ENCODE data around the gene ACACA.

The ACACA gene

DNA sequence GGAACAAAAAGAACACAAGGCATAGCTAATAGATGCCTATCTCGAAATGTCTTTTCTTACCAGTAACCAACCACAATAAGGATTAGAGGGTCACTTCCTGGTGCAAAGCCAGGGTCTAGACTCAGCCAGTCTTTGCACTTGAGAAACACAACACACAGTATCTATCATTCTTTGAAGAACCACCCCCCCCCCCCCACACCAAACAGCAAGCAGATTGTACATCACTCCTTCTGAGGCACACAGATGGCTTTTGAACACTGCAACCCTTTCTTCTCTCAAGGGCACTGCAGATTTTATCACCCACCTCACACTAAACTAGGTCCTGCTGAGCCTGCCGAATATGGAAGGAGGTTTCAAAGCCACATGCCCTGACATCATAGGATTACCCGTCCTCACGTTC is 312.2 kb downstream of the ACACA start:
- Histone ChIP-seq H3K4me3 (ENCODE audit: low read depth, low read length) (no peak overlapping the region), H3K36me3 (ENCODE audit: control insufficient read depth in 2 of 2, insufficient read depth in 1 of 2, low read length in 2 of 2) (peaks cover 20 to 54% of the 10 kb centered on the region in 2 experiments), H3K4me1 (ENCODE audit: control insufficient read depth, insufficient read depth, low read length) (no peaks in the 10 kb centered on the region), H3K9me3 (ENCODE audit: control insufficient read depth, insufficient read depth, low read depth, low read length) (no peaks in the 10 kb centered on the region), H3K27ac (ENCODE audit: extremely low read depth, low read depth, low read length) (no peak overlapping the region)
- ChIA-PET POLR2A (interaction anchor here (0.8 kb wide), 1 partner anchor 13 kb away, joined by 11 read pairs; no protein-coding TSS in a partner anchor), CTCF (no interaction called here)
- no peak for TF ChIP-seq ZNF585B (tag by site-specific recombination; IDR thresholded peaks at IDR 0.05)
- TF ChIP-seq ZNF558 (tag by site-specific recombination; IDR thresholded peaks at IDR 0.05) = no peak
- TF ChIP-seq ZNF600 (tag by site-specific recombination; IDR thresholded peaks at IDR 0.05) = no peak
- TF ChIP-seq ZNF514 (tag by site-specific recombination; IDR thresholded peaks at IDR 0.05) = no peak
- TF ChIP-seq, protein P1, sequence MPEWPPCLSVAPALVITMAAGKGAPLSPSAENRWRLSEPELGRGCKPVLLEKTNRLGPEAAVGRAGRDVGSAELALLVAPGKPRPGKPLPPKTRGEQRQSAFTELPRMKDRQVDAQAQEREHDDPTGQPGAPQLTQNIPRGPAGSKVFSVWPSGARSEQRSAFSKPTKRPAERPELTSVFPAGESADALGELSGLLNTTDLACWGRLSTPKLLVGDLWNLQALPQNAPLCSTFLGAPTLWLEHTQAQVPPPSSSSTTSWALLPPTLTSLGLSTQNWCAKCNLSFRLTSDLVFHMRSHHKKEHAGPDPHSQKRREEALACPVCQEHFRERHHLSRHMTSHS (tag by site-specific recombination; IDR thresholded peaks at IDR 0.05) = no peak

GRCh38 chr17:37092701-37093100 is 313.9 kb downstream of the ACACA start:
- ChIA-PET POLR2A (no interaction called here), CTCF (no interaction called here)
- TF ChIP-seq ZNF433 (tag by site-specific recombination; IDR thresholded peaks at IDR 0.05; ENCODE audit: low read depth) (no peak), ZNF747 (tag by site-specific recombination; IDR thresholded peaks at IDR 0.05) (no peak), ZNF626 (tag by site-specific recombination; IDR thresholded peaks at IDR 0.05) (no peak), ZNF580 (tag by site-specific recombination; IDR thresholded peaks at IDR 0.05) (no peak), ZNF121 (tag by site-specific recombination; IDR thresholded peaks at IDR 0.05) (no peak)
- TF ChIP-seq, protein P2, sequence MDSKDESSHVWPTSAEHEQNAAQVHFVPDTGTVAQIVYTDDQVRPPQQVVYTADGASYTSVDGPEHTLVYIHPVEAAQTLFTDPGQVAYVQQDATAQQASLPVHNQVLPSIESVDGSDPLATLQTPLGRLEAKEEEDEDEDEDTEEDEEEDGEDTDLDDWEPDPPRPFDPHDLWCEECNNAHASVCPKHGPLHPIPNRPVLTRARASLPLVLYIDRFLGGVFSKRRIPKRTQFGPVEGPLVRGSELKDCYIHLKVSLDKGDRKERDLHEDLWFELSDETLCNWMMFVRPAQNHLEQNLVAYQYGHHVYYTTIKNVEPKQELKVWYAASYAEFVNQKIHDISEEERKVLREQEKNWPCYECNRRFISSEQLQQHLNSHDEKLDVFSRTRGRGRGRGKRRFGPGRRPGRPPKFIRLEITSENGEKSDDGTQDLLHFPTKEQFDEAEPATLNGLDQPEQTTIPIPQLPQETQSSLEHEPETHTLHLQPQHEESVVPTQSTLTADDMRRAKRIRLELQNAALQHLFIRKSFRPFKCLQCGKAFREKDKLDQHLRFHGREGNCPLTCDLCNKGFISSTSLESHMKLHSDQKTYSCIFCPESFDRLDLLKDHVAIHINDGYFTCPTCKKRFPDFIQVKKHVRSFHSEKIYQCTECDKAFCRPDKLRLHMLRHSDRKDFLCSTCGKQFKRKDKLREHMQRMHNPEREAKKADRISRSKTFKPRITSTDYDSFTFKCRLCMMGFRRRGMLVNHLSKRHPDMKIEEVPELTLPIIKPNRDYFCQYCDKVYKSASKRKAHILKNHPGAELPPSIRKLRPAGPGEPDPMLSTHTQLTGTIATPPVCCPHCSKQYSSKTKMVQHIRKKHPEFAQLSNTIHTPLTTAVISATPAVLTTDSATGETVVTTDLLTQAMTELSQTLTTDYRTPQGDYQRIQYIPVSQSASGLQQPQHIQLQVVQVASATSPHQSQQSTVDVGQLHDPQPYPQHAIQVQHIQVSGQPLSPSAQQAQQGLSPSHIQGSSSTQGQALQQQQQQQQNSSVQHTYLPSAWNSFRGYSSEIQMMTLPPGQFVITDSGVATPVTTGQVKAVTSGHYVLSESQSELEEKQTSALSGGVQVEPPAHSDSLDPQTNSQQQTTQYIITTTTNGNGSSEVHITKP (tag by site-specific recombination; IDR thresholded peaks at IDR 0.05) = peak; percentile 91
- Histone ChIP-seq H3K4me3 (ENCODE audit: low read depth, low read length) (no peak overlapping the region), H3K27ac (ENCODE audit: extremely low read depth, low read depth, low read length) (no peak overlapping the region; the same call in 1 of the 2 replicates), H3K4me1 (ENCODE audit: control insufficient read depth, insufficient read depth, low read length) (no peaks in the 10 kb centered on the region), H3K36me3 (ENCODE audit: control insufficient read depth in 2 of 2, insufficient read depth in 1 of 2, low read length in 2 of 2) (peaks cover 15 to 59% of the 10 kb centered on the region in 2 experiments), H3K9me3 (ENCODE audit: control insufficient read depth, insufficient read depth, low read depth, low read length) (no peaks in the 10 kb centered on the region)

DNA sequence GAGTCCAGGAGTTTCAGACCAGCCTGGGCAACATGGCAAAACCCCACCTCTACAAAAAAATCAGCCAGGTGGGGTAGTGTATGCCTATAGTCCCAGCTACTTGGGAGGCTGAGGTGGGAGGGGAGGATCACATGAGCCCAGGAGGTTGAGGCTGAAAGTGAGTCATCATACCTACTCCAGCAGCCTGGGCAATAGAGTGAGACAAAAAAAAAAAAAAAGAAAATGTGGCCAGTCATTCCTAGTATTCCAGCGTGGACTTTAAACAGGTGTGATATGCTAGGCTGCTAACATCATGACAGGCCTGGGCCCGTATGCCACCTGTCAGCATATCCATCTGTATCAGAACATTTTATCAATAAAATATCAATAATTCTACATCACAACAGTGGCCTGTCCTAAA is 314.6 kb downstream of the ACACA start:
- H3K9me3 ChIP-seq (ENCODE audit: control insufficient read depth, insufficient read depth, low read depth, low read length) = no peaks in the 10 kb centered on the region
- H3K27ac ChIP-seq (ENCODE audit: extremely low read depth, low read depth, low read length) = no peak overlapping the region
- CTCF ChIA-PET = no interaction called here
- peaks cover 14 to 59% of the 10 kb centered on the region in 2 experiments for H3K36me3 ChIP-seq (ENCODE audit: control insufficient read depth in 2 of 2, insufficient read depth in 1 of 2, low read length in 2 of 2)
- POLR2A ChIA-PET = no interaction called here
- TF ChIP-seq SCRT2 (tag by site-specific recombination; IDR thresholded peaks at IDR 0.05) (no peak), ZNF629 (tag by site-specific recombination; IDR thresholded peaks at IDR 0.05) (peak; percentile 32; the same call in 1 of the 2 replicates), KLF8 (tag by site-specific recombination; IDR thresholded peaks at IDR 0.05) (0 out of 2 replicates have a peak, but pooled peaks have one; percentile 20), WT1 (tag by site-specific recombination; IDR thresholded peaks at IDR 0.05) (0 out of 2 replicates have a peak, but pooled peaks have one; percentile 41), SCRT1 (tag by site-specific recombination; IDR thresholded peaks at IDR 0.05; ENCODE audit: borderline replicate concordance) (0 out of 2 replicates have a peak, but pooled peaks have one; percentile 13), ZNF335 (tag by site-specific recombination; conservative IDR thresholded peaks at IDR 0.05) (no peak), ZBTB7A (tag by site-specific recombination; IDR thresholded peaks at IDR 0.05; ENCODE audit: low read depth) (no peak), GLIS1 (tag by site-specific recombination; IDR thresholded peaks at IDR 0.05) (peak; percentile 93), PATZ1 (tag by site-specific recombination; IDR thresholded peaks at IDR 0.05) (no peak), ZNF585B (tag by site-specific recombination; IDR thresholded peaks at IDR 0.05) (no peak), ZNF112 (tag by site-specific recombination; IDR thresholded peaks at IDR 0.05) (no peak)
- TF ChIP-seq, protein P1 (tag by site-specific recombination; IDR thresholded peaks at IDR 0.05) = no peak
- TF ChIP-seq, protein P3, sequence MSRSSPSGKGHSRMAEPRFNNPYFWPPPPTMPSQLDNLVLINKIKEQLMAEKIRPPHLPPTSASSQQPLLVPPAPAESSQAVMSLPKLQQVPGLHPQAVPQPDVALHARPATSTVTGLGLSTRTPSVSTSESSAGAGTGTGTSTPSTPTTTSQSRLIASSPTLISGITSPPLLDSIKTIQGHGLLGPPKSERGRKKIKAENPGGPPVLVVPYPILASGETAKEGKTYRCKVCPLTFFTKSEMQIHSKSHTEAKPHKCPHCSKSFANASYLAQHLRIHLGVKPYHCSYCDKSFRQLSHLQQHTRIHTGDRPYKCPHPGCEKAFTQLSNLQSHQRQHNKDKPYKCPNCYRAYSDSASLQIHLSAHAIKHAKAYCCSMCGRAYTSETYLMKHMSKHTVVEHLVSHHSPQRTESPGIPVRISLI (tag by site-specific recombination; IDR thresholded peaks at IDR 0.05) = peak; percentile 88
- H3K4me3 ChIP-seq (ENCODE audit: low read depth, low read length) = no peak overlapping the region
- no peaks in the 10 kb centered on the region for H3K4me1 ChIP-seq (ENCODE audit: control insufficient read depth, insufficient read depth, low read length)

Data from HEK293 (cell line).